ENCODE measurements around the gene PIGU. TPM values are rescaled to one million over a fixed set of nuclear protein-coding genes. Genes with fewer than 3 reads are reported as not detected.
A peak's percentile ranks its signal among the peaks of the same experiment; 100 is the strongest.
"Not testable (repeated sequence)": the region's sequence is repeated elsewhere in the genome, so short reads cannot be mapped to it uniquely, and the experiment has no call there.

Gene PIGU
- total RNA-seq, 5 donors from 2014 or later (not counting 1 experiment from before 2014, with no cell fraction given): 8.6 to 17.1 (median 13.6) TPM

DNA sequence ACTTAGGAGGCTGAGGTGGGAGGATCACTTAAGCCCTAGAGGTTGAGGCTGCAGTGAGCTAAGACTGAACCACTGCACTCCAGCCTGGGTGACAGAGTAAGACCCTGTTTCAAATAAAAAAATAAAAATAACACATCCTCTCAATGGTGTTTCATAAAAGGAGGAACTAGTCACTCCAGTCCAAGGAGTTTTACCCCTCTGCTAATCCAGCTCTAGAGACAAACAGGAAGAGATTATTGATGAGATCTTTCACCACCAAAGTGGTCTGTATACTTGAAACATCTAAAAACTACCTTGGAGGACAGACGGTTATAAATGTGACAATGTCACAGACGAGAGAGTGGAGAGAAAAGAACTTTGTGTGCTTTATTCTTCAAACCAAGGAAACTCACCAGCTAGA lies 58.2 kb downstream of the PIGU start:
- DNase-seq (no peak), ATAC-seq (replicated peaks in 1 of 4) (no peak)
- Mint-ChIP-seq H3K4me1 (peaks cover 11 to 16% (median 11%) of the 10 kb centered on the region in 3 donors), H3K4me3 (no peak overlapping the region), H3K36me3 (peaks cover 66% of the 10 kb centered on the region), H3K27ac (no peak overlapping the region), H3K27me3 (no peaks in the 10 kb centered on the region), H3K9me3 (no peaks in the 10 kb centered on the region)
- Histone ChIP-seq H3K27ac (ENCODE audit: low read length) (no peak overlapping the region), H3K27me3 (replicated peaks in 1 of 2; ENCODE audit: control insufficient read depth in 2 of 2, extremely low read depth in 1 of 2, insufficient read depth in 2 of 2, low read length in 1 of 2) (no peaks in the 10 kb centered on the region), H3K9me3 (no peaks in the 10 kb centered on the region), H3K36me3 (ENCODE audit: control insufficient read depth in 2 of 2, extremely low read depth in 1 of 2, insufficient read depth in 1 of 2, low read length in 1 of 2) (peaks cover 3 to 32% of the 10 kb centered on the region in 2 donors), H3K4me1 (ENCODE audit: control insufficient read depth in 1 of 2, extremely low read depth in 1 of 2, insufficient read depth in 2 of 2, low read length in 2 of 2) (peaks cover 0 to 3% of the 10 kb centered on the region in 2 experiments), H3K4me3 (ENCODE audit: control insufficient read depth in 1 of 2, extremely low read depth in 1 of 2, low read length in 1 of 2) (no peak overlapping the region)
- ChIA-PET CTCF (no interaction called here), POLR2A (interaction anchor here in 1 of 2 donors (0.5 kb wide), 1 partner anchor 550 kb away, joined by 4 read pairs; no protein-coding TSS in a partner anchor)
- no CpG with 5 or more reads among the region's 2 CpGs for WGBS (ENCODE audit: insufficient coverage)

DNA sequence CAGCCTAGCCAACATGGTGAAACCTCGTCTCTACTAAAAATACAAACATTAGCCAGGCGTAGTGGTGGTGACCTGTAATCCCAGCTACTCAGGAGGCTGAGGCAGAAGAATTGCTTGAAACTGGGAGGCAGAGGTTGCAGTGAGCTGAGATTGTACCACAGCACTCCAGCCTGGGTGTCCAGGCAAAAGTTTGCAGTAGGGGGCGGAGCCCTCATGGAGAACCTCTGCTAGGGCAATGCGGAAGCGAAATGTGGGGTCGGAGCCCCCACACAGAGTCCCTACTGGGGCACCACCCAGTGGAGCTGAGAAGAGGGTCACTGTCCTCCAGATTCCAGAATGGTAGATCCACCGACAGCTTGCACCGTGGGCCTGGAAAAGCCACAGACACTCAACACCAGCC lies 60.0 kb downstream of the PIGU start:
- H3K36me3 Mint-ChIP-seq: peaks cover 69% of the 10 kb centered on the region
- H3K4me1 ChIP-seq (ENCODE audit: control insufficient read depth in 1 of 2, extremely low read depth in 1 of 2, insufficient read depth in 2 of 2, low read length in 2 of 2); CTCF ChIA-PET; H3K27me3 ChIP-seq (replicated peaks in 1 of 2; ENCODE audit: control insufficient read depth in 2 of 2, extremely low read depth in 1 of 2, insufficient read depth in 2 of 2, low read length in 1 of 2); H3K9me3 ChIP-seq; ATAC-seq (replicated peaks in 1 of 4); H3K9me3 Mint-ChIP-seq; H3K4me3 Mint-ChIP-seq; H3K27me3 Mint-ChIP-seq; H3K4me3 ChIP-seq (ENCODE audit: control insufficient read depth in 1 of 2, extremely low read depth in 1 of 2, low read length in 1 of 2); DNase-seq; H3K27ac ChIP-seq (ENCODE audit: low read length); POLR2A ChIA-PET: not testable (repeated sequence)
- 100% methylated on average over 6 of the region's 8 CpGs for WGBS (ENCODE audit: insufficient coverage)
- peaks cover 6 to 20% of the 10 kb centered on the region in 2 donors for H3K36me3 ChIP-seq (ENCODE audit: control insufficient read depth in 2 of 2, extremely low read depth in 1 of 2, insufficient read depth in 1 of 2, low read length in 1 of 2)
- peaks cover 8 to 16% (median 11%) of the 10 kb centered on the region in 3 donors for H3K4me1 Mint-ChIP-seq
- peak overlapping the region in 1 of 2 donors; percentile 17 for H3K27ac Mint-ChIP-seq

- Mint-ChIP-seq H3K4me3 (no peak overlapping the region), H3K27me3 (no peaks in the 10 kb centered on the region), H3K9me3 (no peaks in the 10 kb centered on the region), H3K27ac (no peak overlapping the region), H3K36me3 (peaks cover 61% of the 10 kb centered on the region), H3K4me1 (peaks cover 0 to 7% (median 0%) of the 10 kb centered on the region in 3 donors)
- Histone ChIP-seq H3K4me3 (ENCODE audit: control insufficient read depth in 1 of 2, extremely low read depth in 1 of 2, low read length in 1 of 2) (no peak overlapping the region), H3K27me3 (replicated peaks in 1 of 2; ENCODE audit: control insufficient read depth in 2 of 2, extremely low read depth in 1 of 2, insufficient read depth in 2 of 2, low read length in 1 of 2) (no peaks in the 10 kb centered on the region), H3K27ac (ENCODE audit: low read length) (no peak overlapping the region), H3K9me3 (no peaks in the 10 kb centered on the region), H3K4me1 (ENCODE audit: control insufficient read depth in 1 of 2, extremely low read depth in 1 of 2, insufficient read depth in 2 of 2, low read length in 2 of 2) (no peaks in the 10 kb centered on the region), H3K36me3 (ENCODE audit: control insufficient read depth in 2 of 2, extremely low read depth in 1 of 2, insufficient read depth in 1 of 2, low read length in 1 of 2) (peaks cover 6 to 18% of the 10 kb centered on the region in 2 donors)
- ChIA-PET POLR2A (interaction anchor here in 1 of 2 donors (0.5 kb wide), 1 partner anchor 203 kb away, joined by 3 read pairs; no protein-coding TSS in a partner anchor), CTCF (no interaction called here)
- DNase-seq (no peak), ATAC-seq (replicated peaks in 1 of 4) (no peak)
- WGBS (ENCODE audit: insufficient coverage): 100% methylated on average over 2 of the region's 5 CpGs
Measured at GRCh38 chr20:34615477-34615876, 61.4 kb downstream of the PIGU start.

GRCh38 chr20:34611976-34612375 lies 64.9 kb downstream of the PIGU start:
- H3K36me3 Mint-ChIP-seq: peaks cover 48% of the 10 kb centered on the region
- H3K9me3 ChIP-seq; H3K27me3 ChIP-seq (replicated peaks in 1 of 2; ENCODE audit: control insufficient read depth in 2 of 2, extremely low read depth in 1 of 2, insufficient read depth in 2 of 2, low read length in 1 of 2); H3K27ac ChIP-seq (ENCODE audit: low read length); H3K4me3 Mint-ChIP-seq; H3K27me3 Mint-ChIP-seq; ATAC-seq (replicated peaks in 1 of 4); H3K4me1 ChIP-seq (ENCODE audit: control insufficient read depth in 1 of 2, extremely low read depth in 1 of 2, insufficient read depth in 2 of 2, low read length in 2 of 2); H3K4me3 ChIP-seq (ENCODE audit: control insufficient read depth in 1 of 2, extremely low read depth in 1 of 2, low read length in 1 of 2); H3K9me3 Mint-ChIP-seq; CTCF ChIA-PET; DNase-seq; H3K4me1 Mint-ChIP-seq; H3K27ac Mint-ChIP-seq; POLR2A ChIA-PET: not testable (repeated sequence)
- WGBS (ENCODE audit: insufficient coverage): no CpG with 5 or more reads among the region's 4 CpGs
- H3K36me3 ChIP-seq (ENCODE audit: control insufficient read depth in 2 of 2, extremely low read depth in 1 of 2, insufficient read depth in 1 of 2, low read length in 1 of 2): peaks cover 10 to 23% of the 10 kb centered on the region in 2 donors

DNA sequence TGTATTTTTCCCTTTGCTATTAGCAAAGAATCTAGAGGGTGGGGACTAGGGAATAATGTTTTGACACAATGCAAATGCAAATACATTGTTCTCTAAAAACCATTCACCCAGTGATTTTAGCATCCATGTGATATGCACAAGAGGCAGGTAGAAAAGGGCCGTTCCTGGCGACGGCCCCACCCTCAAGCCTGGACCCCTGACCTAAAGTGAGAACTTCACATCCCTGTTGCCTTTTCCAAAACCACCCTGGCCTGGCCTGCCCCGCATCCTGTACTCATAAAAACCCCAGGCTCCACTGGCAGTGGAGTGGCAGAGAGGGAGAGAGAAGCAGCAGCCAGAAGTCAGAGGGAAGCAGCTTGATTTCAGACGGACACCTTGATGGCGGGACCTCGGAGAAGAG lies 69.8 kb downstream of the PIGU start:
- H3K9me3 ChIP-seq: no peaks in the 10 kb centered on the region
- no peak for DNase-seq
- Mint-ChIP-seq H3K4me3 (no peak overlapping the region), H3K9me3 (no peaks in the 10 kb centered on the region), H3K36me3 (peaks cover 24% of the 10 kb centered on the region), H3K4me1 (peaks cover 0 to 3% (median 0%) of the 10 kb centered on the region in 3 donors), H3K27me3 (no peaks in the 10 kb centered on the region), H3K27ac (no peak overlapping the region)
- ATAC-seq (replicated peaks in 1 of 4): no peak
- H3K4me3 ChIP-seq (ENCODE audit: control insufficient read depth in 1 of 2, extremely low read depth in 1 of 2, low read length in 1 of 2): no peak overlapping the region
- no peaks in the 10 kb centered on the region for H3K27me3 ChIP-seq (replicated peaks in 1 of 2; ENCODE audit: control insufficient read depth in 2 of 2, extremely low read depth in 1 of 2, insufficient read depth in 2 of 2, low read length in 1 of 2)
- WGBS (ENCODE audit: insufficient coverage): 100% methylated on average over 4 of the region's 7 CpGs
- H3K36me3 ChIP-seq (ENCODE audit: control insufficient read depth in 2 of 2, extremely low read depth in 1 of 2, insufficient read depth in 1 of 2, low read length in 1 of 2): peaks cover 6 to 7% of the 10 kb centered on the region in 2 donors
- ChIA-PET POLR2A (no interaction called here), CTCF (interaction anchor here in 1 of 2 donors (0.5 kb wide), 1 partner anchor 169 kb away, joined by 5 read pairs; no protein-coding TSS in a partner anchor)
- no peak overlapping the region for H3K27ac ChIP-seq (ENCODE audit: low read length)
- no peaks in the 10 kb centered on the region for H3K4me1 ChIP-seq (ENCODE audit: control insufficient read depth in 1 of 2, extremely low read depth in 1 of 2, insufficient read depth in 2 of 2, low read length in 2 of 2)

DNA sequence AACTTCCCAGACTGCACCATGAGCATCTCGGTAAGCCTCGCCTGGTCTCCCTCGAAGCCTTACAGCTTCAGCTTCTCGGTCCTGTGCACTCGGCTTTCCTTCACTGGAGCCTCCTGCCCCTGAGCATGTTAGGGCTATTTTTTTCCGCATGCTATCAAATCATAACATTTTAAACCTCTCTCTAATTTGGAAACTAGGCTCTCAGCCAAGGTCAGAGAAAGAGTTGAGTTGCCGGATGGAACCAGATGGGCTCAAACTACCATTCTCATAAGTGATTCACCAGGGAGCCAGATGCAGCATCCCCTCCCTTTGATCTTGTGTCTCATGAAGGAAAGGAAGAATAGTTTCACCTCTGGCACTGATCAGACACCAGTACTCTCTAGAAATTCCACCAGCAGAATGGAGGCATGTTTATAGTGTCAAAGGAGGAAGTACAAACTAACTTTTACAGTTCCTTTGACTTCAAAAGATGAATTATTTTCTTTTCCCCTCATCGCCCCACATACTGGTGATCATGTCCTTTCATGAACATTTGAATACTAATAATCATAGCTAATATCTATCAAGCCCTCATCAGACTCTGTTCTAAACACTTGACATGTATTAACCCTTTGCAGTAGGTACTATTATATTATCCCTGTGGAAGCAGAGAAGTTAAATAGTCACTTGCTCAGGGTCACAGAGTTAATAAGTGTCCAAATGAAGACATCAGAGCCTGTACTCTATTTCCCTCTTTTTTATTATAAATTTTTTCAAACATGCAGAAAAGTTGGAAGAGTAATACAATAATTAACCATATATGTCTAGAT lies 71.7 kb downstream of the PIGU start:
- ChIA-PET POLR2A (no interaction called here), CTCF (no interaction called here)
- peaks cover 6% of the 10 kb centered on the region in 2 donors for H3K36me3 ChIP-seq (ENCODE audit: control insufficient read depth in 2 of 2, extremely low read depth in 1 of 2, insufficient read depth in 1 of 2, low read length in 1 of 2)
- peaks cover 17% of the 10 kb centered on the region for H3K36me3 Mint-ChIP-seq
- no peak overlapping the region for H3K4me3 ChIP-seq (ENCODE audit: control insufficient read depth in 1 of 2, extremely low read depth in 1 of 2, low read length in 1 of 2)
- H3K4me1 ChIP-seq (ENCODE audit: control insufficient read depth in 1 of 2, extremely low read depth in 1 of 2, insufficient read depth in 2 of 2, low read length in 2 of 2): no peaks in the 10 kb centered on the region
- H3K4me1 Mint-ChIP-seq: peaks cover 0 to 3% (median 0%) of the 10 kb centered on the region in 3 donors
- H3K27me3 Mint-ChIP-seq: no peaks in the 10 kb centered on the region
- no peak for ATAC-seq (replicated peaks in 1 of 4)
- no peaks in the 10 kb centered on the region for H3K9me3 ChIP-seq
- no peaks in the 10 kb centered on the region for H3K27me3 ChIP-seq (replicated peaks in 1 of 2; ENCODE audit: control insufficient read depth in 2 of 2, extremely low read depth in 1 of 2, insufficient read depth in 2 of 2, low read length in 1 of 2)
- WGBS (ENCODE audit: insufficient coverage): 94% methylated on average over 5 of the region's 8 CpGs
- H3K27ac Mint-ChIP-seq: no peak overlapping the region
- no peak overlapping the region for H3K4me3 Mint-ChIP-seq
- H3K9me3 Mint-ChIP-seq: no peaks in the 10 kb centered on the region
- no peak for DNase-seq
- no peak overlapping the region for H3K27ac ChIP-seq (ENCODE audit: low read length)

Data from T-cell (primary cell).